Right lobe of liver (tissue), 6 donors: ENCODE measurements around the gene DIS3L2. TPM values are rescaled to one million over a fixed set of nuclear protein-coding genes. Genes with fewer than 3 reads are reported as not detected.

Experiments
- ATAC-seq, 4 donors: fragments of 200-7000 bp; cut with Tn5 transposase; one replicate each; pipeline ENCODE4 v1.9.1; 2020; ENCODE audit warnings: mild to moderate bottlenecking in 4 of 4, moderate library complexity in 4 of 4
- DNase-seq, 3 donors: peaks; one replicate each; pipeline ENCODE4 v3.0.0-alpha.2; 2020
- H3K27ac ChIP-seq, 3 donors: fragments of 200-600 bp; one replicate each; pipeline ENCODE4 v1.8.0; 2022
- H3K27me3 ChIP-seq, 2 donors: fragments of 200-600 bp; one replicate each; pipeline ENCODE4 v1.8.0; 2022
- H3K36me3 ChIP-seq, 4 donors: fragments of 200-600 bp; sonication (generic) in 1 of 4; one replicate each; pipeline versions ENCODE4 v1.5.1 to v1.8.0; 2017 to 2022; ENCODE audit warnings: control low read depth in 1 of 4
- H3K4me1 ChIP-seq, 4 donors: fragments of 200-600 bp; sonication (generic) in 1 of 4; one replicate each; pipeline versions ENCODE4 v1.5.1 to v1.8.0; 2017 to 2022; ENCODE audit warnings: control low read depth in 1 of 4
- H3K4me3 ChIP-seq, 3 donors: fragments of 200-600 bp; one replicate each; pipeline ENCODE4 v1.8.0; 2022
- H3K9me3 ChIP-seq, 4 donors: fragments of 200-600 bp; sonication (generic) in 1 of 4; one replicate each; pipeline versions ENCODE4 v1.5.1 to v1.8.0; 2017 to 2022; ENCODE audit warnings: control low read depth in 1 of 4
- CTCF ChIP-seq, 4 donors: fragments of 200-600 bp in 3 of 4; fragments of 450-650 bp in 1 of 4; IDR thresholded peaks; one replicate each; pipeline versions ENCODE4 v1.5.1 to v1.8.0; 2016 to 2022; ENCODE audit warnings: antibody characterized with exemption in 4 of 4, mild to moderate bottlenecking in 2 of 4
- POLR2A ChIP-seq: fragments of 450-650 bp; IDR thresholded peaks from one replicate; pipeline ENCODE4 v1.6.1; 2017; ENCODE audit warnings: antibody characterized with exemption, mild to moderate bottlenecking
- WGBS: methylation state at CpG from one replicate; pipeline ENCODE4 v1.1.6; 2018; ENCODE audit warnings: low coverage, low lambda C conversion rate; ENCODE audit not compliant: insufficient coverage; ENCODE audit errors: missing lambda C conversion rate; 5-methylcytosine and 5-hydroxymethylcytosine counted together
- intact Hi-C, 2 donors: fragments of 100-400 bp; cut with DNase I; formaldehyde crosslinking; loops; one replicate each; pipeline versions ENCODE4 v1.11.2 to v1.14.1; 2022
- total RNA-seq, 6 experiments: library from RNA; depleted of rRNA in 2 of 6; stranded (reverse); fragments of >200 nt in 2 of 6; fragmentation: NEBNext Ultra II Directional in 3 of 6; extraction: Animal tissue kit (Norgen Biotek cat#: 25700) in 3 of 6; gene quantifications; one replicate each; pipeline versions ENCODE4 v1.1.0 to v1.2.4, GENCODE V29; 2016 to 2023
- donor health status: DM: no; HTN: yes; CAD: no.
- donor health status: DM: no; HTN: no; CAD: no.
- donor health status: DM: no; HTN: no; CAD: no.
- donor health status: DM: no; HTN: yes; CAD: no.
- donor health status: DM: no; HTN: yes; CAD: no.

Gene DIS3L2
- total RNA-seq, 6 experiments from 2014 or later, result 8.1 to 22.3 (median 16.7) TPM

DNA sequence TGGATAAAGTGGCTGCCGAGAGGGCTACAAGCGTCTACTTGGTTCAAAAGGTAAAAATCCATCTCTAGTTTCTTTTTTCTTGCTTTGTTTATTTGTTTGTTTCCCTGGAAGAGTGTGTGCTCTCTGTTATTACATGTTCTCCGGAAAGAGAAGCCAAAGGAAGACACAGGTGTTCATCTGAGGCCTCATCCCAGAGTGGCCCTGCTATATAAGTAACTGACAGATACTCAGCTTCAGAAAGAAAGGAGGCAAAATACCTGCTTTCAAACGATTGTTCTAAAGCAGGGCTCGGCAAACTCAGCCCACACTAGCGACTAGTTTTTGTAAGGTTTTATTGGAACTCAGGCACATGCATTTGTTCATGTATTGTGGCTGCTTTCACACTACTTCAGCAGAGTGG is 277.1 kb downstream of the DIS3L2 start:
- no peaks in the 10 kb centered on the region for H3K27me3 ChIP-seq
- H3K36me3 ChIP-seq, result peaks cover 0 to 5% (median 0%) of the 10 kb centered on the region in 4 donors
- ATAC-seq, result no peak
- intact Hi-C loops, result no loop called here
- TF ChIP-seq CTCF (IDR thresholded peaks at IDR 0.05) (no peak), POLR2A (no peak)
- 88% methylated on average over 5 of the region's 6 CpGs for WGBS
- H3K9me3 ChIP-seq, result no peaks in the 10 kb centered on the region
- no peak overlapping the region for H3K27ac ChIP-seq
- H3K4me1 ChIP-seq, result peaks cover 0 to 10% (median 0%) of the 10 kb centered on the region in 4 donors
- H3K4me3 ChIP-seq, result no peak overlapping the region
- DNase-seq, result no peak

GRCh38 chr2:232239951-232240681 is 278.6 kb downstream of the DIS3L2 start:
- TF ChIP-seq POLR2A (no peak), CTCF (IDR thresholded peaks at IDR 0.05) (no peak)
- Histone ChIP-seq H3K4me1 (peaks cover 0 to 10% (median 0%) of the 10 kb centered on the region in 4 donors), H3K27me3 (no peaks in the 10 kb centered on the region), H3K36me3 (peaks cover 0 to 5% (median 0%) of the 10 kb centered on the region in 4 donors), H3K9me3 (no peaks in the 10 kb centered on the region), H3K4me3 (no peak overlapping the region), H3K27ac (no peak overlapping the region)
- intact Hi-C loops, result no loop called here
- 100% methylated on average over 2 of the region's 6 CpGs for WGBS
- ATAC-seq, result peak in 1 of 4 donors; percentile 30
- no peak for DNase-seq

- intact Hi-C loops, result no loop called here
- Histone ChIP-seq H3K4me3 (no peak overlapping the region), H3K36me3 (peaks cover 0 to 5% (median 0%) of the 10 kb centered on the region in 4 donors), H3K4me1 (peaks cover 0 to 3% (median 0%) of the 10 kb centered on the region in 4 donors), H3K27me3 (no peaks in the 10 kb centered on the region), H3K9me3 (no peaks in the 10 kb centered on the region), H3K27ac (no peak overlapping the region)
- no peak for ATAC-seq
- TF ChIP-seq CTCF (IDR thresholded peaks at IDR 0.05) (no peak), POLR2A (no peak)
- no peak for DNase-seq
- WGBS, result 89% methylated on average over 6 of the region's 10 CpGs
Measured at GRCh38 chr2:232240906-232241305, 279.4 kb downstream of the DIS3L2 start.

DNA sequence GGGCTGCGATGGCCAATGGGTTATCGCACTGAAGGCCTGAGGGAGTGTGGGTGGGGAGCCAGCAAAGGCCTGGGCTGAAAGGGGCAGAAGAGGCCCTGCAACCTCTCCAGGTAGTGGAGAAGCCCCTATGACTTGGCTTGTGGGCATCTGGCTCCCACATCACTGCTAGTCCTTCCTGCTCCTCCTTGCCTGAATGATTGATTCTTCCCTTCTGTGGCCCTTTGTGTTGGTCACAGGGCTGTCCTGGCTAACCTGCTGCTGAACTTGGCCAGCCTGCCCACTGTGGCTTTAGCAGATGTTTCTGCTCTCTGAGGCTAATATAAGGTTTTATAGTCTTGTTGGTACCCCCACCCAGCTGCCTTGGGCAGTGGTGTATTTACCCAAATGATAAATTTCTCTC is 280.8 kb downstream of the DIS3L2 start:
- ATAC-seq, result no peak
- 100% methylated on average over 2 of the region's 2 CpGs for WGBS
- Histone ChIP-seq H3K36me3 (peaks cover 0 to 5% (median 0%) of the 10 kb centered on the region in 4 donors), H3K4me1 (no peaks in the 10 kb centered on the region), H3K9me3 (no peaks in the 10 kb centered on the region), H3K4me3 (no peak overlapping the region), H3K27me3 (no peaks in the 10 kb centered on the region), H3K27ac (no peak overlapping the region)
- intact Hi-C loops, result no loop called here
- DNase-seq, result no peak
- TF ChIP-seq POLR2A, result no peak
- TF ChIP-seq CTCF (IDR thresholded peaks at IDR 0.05), result no peak
